Upper lobe of left lung (tissue), 4 donors: ENCODE results near the gene TBCD.

Source experiments
- CTCF ChIP-seq, 6 experiments: fragments of 450-650 bp in 4 of 6; fragments of 200-600 bp in 2 of 6; sonication (generic) in 2 of 6; IDR thresholded peaks; one replicate each; pipeline ENCODE4 v1.5.1; 2016 to 2019; ENCODE audit warnings: antibody characterized with exemption in 6 of 6
- EP300 ChIP-seq, 4 donors: sonication (generic); formaldehyde crosslinking; IDR thresholded peaks; one replicate each; pipeline ENCODE4 v1.5.1; 2017; ENCODE audit warnings: antibody characterized with exemption in 4 of 4, control low read depth in 2 of 4
- POLR2A ChIP-seq, 4 donors: fragments of 450-650 bp; IDR thresholded peaks; one replicate each; pipeline ENCODE4 v1.5.1; 2016 to 2017; ENCODE audit warnings: antibody characterized with exemption in 4 of 4, mild to moderate bottlenecking in 2 of 4
- POLR2AphosphoS5 ChIP-seq, 2 donors: sonication (generic); formaldehyde crosslinking; IDR thresholded peaks; one replicate each; pipeline ENCODE4 v1.5.1; 2017; ENCODE audit warnings: antibody characterized with exemption in 2 of 2

GRCh38 chr17:82891911-82892310 lies 140.0 kb downstream of the TBCD start:
- no peak for TF ChIP-seq CTCF (IDR thresholded peaks at IDR 0.05)
- no peak for TF ChIP-seq POLR2AphosphoS5 (IDR thresholded peaks at IDR 0.05)
- no peak for TF ChIP-seq EP300 (IDR thresholded peaks at IDR 0.05)
- TF ChIP-seq POLR2A (IDR thresholded peaks at IDR 0.05) = no peak
